A172 (cell line): Measurements from ENCODE around the gene IFNA13. TPM values are rescaled to one million over a fixed set of nuclear protein-coding genes. Genes with fewer than 3 reads are reported as not detected.

Experiments
- DNase-seq: peaks from one replicate; pipeline ENCODE4 v3.0.0-alpha.2; 2015; ENCODE audit warnings: low spot score
- total RNA-seq: library from RNA; depleted of rRNA; stranded (reverse); fragments of >200 nt; shearing (Covaris generic); gene quantifications from 2 replicates; pipeline ENCODE4 v1.2.3, GENCODE V29; 2014; rRNA removed

The IFNA13 gene
- total RNA-seq, 1 experiment from 2014 or later: not detected

DNA sequence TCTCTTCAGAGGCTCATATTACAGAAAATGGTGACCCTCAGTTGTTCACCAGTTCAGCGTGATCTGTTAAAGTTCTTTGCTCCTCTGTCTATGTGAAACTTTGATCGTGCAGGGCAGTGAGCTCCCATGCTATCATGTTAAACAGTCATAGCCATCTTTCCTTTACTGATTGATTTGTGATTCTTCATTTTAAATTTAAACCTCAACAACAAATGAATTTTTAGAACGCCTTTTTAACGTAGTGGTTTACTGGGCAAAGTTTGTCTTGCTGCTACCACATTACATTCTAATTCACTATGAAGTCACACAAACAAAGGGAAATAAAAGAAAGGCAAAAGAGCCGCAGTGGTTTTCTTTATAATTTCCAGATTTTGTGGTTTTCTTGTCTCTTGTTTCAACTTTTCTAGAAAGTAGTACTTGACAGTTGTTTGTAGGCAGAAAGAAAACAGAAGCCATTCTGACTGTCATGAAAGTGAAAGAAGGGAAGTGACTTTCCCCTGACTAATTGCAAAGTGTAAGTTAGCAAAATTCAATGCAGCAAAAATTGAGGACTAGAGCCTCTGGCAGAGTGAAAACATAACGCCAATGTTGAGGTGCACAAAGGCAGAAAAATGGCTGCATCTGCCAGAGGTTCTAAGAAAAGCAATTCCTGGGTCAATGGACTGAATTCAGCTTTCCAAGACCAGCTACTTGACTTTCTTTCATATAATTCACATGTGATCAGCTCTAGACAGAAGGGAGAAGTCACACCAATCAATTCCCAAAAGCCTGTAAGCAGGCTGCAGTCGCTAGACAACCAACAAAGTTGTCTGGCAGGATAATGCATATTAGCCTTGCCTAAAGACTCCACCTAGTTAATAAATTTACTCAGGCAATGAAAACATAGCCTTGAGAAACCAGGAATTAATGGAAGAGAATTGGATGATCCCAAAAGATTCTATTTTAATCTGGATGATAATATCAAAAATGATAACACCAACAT lies 10.1 kb downstream of the IFNA13 start:
- no peak for DNase-seq

DNA sequence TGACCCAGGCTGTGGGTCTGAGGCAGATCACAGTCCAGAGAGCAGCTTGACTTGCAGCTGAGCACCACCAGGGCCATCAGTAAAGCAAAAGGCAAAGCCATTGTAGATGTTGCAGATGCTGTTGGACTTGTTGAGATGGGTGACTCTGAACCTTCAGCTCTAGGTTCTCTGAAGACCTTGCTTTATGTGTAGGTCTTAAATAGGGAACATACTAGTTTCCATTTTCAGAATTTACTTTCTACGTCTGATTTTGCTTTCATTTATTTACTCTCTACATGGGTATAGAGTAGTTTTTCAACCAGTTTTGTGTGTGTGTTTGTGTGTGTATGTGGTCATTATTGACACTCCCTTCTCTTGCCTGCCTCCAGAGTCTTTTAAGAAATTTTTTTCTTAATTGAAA lies 17.1 kb downstream of the IFNA13 start, which contains the start of gene IFNA6:
IFNA6 (minus strand) TSS at position 101 of the 400 bp plus-strand sequence; CDS start at position 101, 0 bp downstream.
- DNase-seq: no peak

DNA sequence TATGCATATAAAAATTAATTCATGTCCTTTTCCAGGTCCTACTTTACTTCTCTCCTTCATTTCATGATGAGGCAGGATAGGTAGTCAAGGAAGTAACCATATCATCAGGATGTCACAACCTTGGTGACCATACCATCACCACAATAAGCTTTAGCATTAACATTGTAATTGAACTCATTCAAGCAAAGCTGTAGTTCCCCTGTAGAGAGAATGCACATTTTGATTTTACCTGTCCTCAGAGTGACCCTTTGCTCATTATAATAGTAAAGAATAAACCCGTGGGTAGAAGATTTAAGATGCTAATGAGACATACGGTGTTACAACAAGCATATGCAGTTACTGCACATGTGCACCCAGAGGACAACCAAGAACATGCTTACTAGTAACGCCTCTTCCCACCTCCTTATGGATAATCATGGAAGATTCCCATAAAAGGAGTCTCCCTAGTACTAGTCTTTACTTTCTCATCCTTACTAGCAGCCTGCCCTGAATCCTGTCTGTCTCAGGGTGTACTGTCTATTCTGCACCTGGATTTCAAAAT lies 19.4 kb downstream of the IFNA13 start:
- no peak for DNase-seq

- no peak for DNase-seq
These were observed 27.1 kb downstream of the IFNA13 start for GRCh38 chr9:21340735-21341134.

DNA sequence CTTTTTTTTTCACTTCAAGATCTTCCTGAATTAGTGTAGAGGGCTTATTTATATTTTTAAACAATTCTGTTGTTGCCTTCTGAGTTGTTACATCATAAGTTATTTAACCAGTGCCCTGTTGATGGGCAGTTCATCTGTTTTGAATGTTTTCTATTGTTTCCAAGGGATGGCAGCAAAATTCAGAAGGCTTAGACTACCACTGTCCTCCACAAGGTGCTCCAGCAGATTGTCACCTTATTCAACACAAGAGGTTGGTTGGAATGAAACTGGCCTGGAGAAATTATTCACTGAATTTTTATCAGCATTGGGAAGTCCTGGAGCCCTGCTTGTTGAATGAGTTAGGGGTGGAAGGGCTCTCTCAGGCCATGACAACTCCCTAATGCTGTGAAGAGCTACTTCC lies 31.4 kb downstream of the IFNA13 start:
- no peak for DNase-seq

- peak; percentile 82 for DNase-seq
These were observed 32.9 kb downstream of the IFNA13 start, which contains the start of gene KLHL9 for GRCh38 chr9:21334701-21335632. KLHL9 (minus strand) TSS chr9:21335404; CDS start chr9:21334859, 545 bp downstream.

- DNase-seq: no peak
These were observed 34.6 kb downstream of the IFNA13 start for GRCh38 chr9:21333226-21333625.

DNA sequence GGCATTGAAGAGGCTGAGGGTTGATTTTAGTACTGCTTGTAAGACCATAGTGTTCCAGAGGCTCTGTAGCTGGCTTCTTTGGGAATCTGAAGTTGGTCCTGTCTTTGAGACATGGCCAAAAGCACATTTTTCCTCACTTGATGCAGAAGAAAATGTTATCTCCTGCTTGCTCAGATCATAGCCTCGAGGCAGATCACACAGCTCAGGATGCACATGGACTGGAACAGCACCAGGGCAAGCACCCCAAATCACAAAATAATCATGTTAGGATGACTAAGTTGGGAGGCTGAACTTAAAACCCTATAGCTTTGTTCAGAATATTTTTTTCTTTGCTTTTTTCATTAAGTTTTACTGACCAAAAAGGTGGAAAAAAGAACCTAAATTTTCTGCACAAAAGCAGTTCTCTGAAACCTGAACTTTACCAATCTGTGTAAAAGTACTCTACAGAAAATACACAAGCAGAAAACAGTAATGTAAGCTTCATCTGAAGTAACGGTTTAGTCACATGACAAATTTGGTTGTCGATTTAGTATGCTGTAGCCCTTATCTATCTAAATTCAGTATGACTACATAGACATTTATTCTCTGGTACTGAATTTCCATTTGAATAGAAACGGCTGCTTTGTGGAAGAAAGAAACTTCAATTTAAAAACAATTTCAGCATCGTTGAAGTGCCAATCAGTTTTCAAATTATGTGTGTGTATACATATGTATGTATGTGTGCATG lies 36.0 kb downstream of the IFNA13 start:
- DNase-seq: no peak

GRCh38 chr9:21326526-21327139 lies 41.2 kb downstream of the IFNA13 start:
- peak; percentile 48 for DNase-seq

GRCh38 chr9:21324047-21324446 lies 43.8 kb downstream of the IFNA13 start:
- no peak for DNase-seq

DNA sequence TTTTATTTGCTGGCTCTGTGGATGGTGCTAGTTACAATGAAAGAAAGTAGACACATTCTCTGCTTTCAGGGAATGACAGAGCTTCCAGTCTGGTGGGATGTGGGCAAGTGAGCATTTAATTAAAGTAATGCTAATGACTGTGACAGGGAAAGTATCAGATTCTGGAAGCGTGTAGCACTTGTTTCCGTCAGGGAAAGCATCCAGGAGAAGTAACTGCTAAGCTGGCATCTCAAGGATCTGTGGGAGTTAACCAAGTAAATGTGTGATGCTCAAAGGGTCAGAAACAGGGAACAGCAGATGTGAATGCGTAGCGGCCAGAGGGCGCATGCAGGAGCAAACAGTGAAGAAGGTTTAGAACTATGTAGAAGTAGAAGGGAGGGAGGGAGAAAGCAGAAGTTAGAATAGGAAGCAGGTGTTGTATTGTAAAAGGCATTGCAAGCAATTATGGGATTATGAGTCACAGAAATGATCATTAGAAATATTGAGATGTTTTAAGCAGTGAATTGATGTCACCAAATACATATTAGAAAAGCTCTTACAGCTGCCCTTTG lies 44.9 kb downstream of the IFNA13 start:
- DNase-seq: no peak

DNA sequence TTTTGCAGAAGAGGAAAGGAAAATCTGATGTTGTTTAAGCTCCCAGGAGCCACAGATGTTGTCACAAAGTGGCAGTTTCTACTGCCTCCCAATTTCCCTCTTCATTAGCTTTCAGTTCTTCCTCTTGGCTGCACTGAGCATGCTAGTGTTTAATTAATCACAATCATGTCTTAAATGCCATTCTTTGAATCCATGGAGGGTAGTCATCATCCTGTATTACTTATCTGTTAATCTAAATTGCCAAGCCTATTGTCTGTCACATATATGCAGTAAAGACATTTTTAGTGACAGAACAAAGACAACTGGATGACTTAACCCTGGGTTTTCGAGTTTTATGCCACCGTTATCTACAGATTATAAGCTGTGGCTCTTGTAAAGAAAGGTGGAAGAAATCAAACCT lies 47.4 kb downstream of the IFNA13 start:
- no peak for DNase-seq

DNA sequence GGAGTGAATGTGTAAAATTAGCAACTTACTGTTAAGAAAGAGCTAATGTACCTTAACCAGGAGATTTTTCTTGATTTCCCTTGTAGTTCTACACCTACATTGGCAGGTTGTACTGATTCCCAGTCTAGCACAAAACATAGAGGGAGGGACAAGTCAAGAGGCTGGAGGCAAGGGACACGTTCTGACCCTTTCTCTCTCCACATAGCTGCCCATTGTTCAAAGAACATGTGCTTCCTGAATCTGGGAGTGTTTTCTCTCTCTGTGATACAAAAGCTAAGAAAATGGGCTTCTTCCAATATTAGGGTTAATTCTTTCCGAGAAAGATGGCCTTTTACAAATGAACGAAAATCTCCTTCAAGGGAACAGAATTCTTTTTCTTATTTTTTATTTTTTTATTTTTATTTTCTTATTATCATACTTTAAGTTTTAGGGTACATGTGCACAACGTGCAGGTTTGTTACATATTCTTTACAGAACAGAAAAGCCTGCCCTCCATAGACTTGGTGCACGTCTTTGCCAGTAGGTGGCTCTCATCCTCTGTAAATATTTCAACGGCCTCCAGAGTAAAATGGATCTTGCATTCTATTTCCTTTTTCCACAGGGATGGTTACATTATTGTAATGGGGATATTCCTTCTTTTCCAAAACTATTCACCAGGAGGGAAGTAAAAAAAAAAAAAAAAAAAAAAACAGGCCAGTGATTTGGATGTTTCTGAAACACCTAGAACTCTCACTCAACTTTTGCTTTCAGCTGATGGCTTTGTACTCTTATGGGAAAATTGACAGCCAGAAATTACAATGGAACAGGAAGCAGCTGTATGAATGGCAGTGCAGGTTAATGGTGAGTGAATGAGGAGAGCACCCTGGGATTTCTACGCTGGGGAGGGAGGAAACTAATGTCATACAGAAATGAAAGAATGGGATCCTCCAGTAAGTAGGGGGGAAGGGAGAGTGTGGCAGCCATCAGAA lies 49.6 kb downstream of the IFNA13 start:
- peak; percentile 23 for DNase-seq

Other genes starting within 250 kb of the IFNA13 start
- not detected in 2 replicates for gene IFNW1, start 226.2 kb downstream of the IFNA13 start, total RNA-seq
- gene IFNA21, start 201.4 kb downstream of the IFNA13 start, total RNA-seq: not detected in 2 replicates
- not detected in 2 replicates for gene IFNA4, start 180.5 kb downstream of the IFNA13 start, total RNA-seq
- gene IFNA7, start 165.9 kb downstream of the IFNA13 start, total RNA-seq: not detected in 2 replicates
- not detected in 2 replicates for gene IFNA10, start 160.9 kb downstream of the IFNA13 start, total RNA-seq
- not detected in 2 replicates for gene IFNA16, start 150.7 kb downstream of the IFNA13 start, total RNA-seq
- not detected in 2 replicates for gene IFNA17, start 139.8 kb downstream of the IFNA13 start, total RNA-seq
- not detected in 2 replicates for gene IFNA14, start 128.1 kb downstream of the IFNA13 start, total RNA-seq
- gene IFNA5, start 62.7 kb downstream of the IFNA13 start, total RNA-seq: not detected in 2 replicates
- gene KLHL9, start 32.7 kb downstream of the IFNA13 start, total RNA-seq: 37.1 and 41.6 TPM in 2 replicates
- not detected in 2 replicates for gene IFNA6, start 17.2 kb downstream of the IFNA13 start, total RNA-seq
- gene IFNA2, start 17.3 kb upstream of the IFNA13 start, total RNA-seq: not detected in 2 replicates
- gene IFNA8, start 41.1 kb upstream of the IFNA13 start, total RNA-seq: not detected in 2 replicates
- gene IFNA1, start 72.4 kb upstream of the IFNA13 start, total RNA-seq: not detected in 2 replicates
- not detected in 2 replicates for gene IFNE, start 114.3 kb upstream of the IFNA13 start, total RNA-seq